ENCODE results near the gene FAM217B. TPM values are rescaled to one million over a fixed set of nuclear protein-coding genes. Genes with fewer than 3 reads are reported as not detected.

FAM217B gene
- total RNA-seq, 1 experiment from 2014 or later = 8.1 TPM

DNA sequence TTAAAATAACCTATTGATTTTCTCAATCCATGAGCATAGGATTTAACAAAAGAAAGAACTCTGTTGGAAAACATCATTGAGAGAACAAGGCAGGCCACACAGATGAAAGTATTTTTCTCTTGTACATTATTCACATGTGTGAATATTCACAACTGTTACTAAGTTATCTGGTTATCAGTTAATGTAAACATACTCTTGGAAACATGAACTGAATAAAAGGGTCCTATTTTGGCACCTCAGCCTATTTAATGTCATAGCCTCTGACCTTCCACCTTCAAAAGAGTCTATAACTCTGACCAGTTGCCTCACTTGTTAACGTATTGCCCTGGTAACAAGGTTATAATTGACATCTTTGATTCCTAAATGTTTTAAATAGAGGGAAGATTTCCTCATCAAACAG lies 14.8 kb upstream of the FAM217B start:
- no peak overlapping the region for H3K27ac ChIP-seq (ENCODE audit: low read depth, low read length)

More for the DNA sequence above, 14.8 kb upstream of the FAM217B start:
- H3K9ac ChIP-seq (ENCODE audit: low read length) = no peak overlapping the region
- H3K79me2 ChIP-seq (ENCODE audit: insufficient read depth, low read length) = no peaks in the 10 kb centered on the region
- no peaks in the 10 kb centered on the region for H3K9me2 ChIP-seq (ENCODE audit: insufficient read depth)
- H4K20me1 ChIP-seq (ENCODE audit: insufficient read depth) = no peaks in the 10 kb centered on the region
- intact Hi-C loops (cut with micrococcal nuclease) = no loop called here
- no TSS peak for BruUV-seq (replicated peaks)
- H3K36me3 ChIP-seq (ENCODE audit: control insufficient read depth in 1 of 2, insufficient read depth in 2 of 2, low read length in 2 of 2) = no peaks in the 10 kb centered on the region
- ChIA-PET RAD21 (ENCODE audit: low non-redundant PET in 1 of 2, low total read pairs in 2 of 2, uncharacterized antibody in 2 of 2, unreplicated experiment in 2 of 2) (no interaction called here), POLR2A (no interaction called here), CTCF (interaction anchor here (1.0 kb wide), 1 partner anchor 9 kb away, joined by 3 read pairs; the partner anchor contains the start of gene SYCP2)
- H3K4me3 ChIP-seq (replicated peaks in 1 of 2; ENCODE audit: low read depth in 1 of 2, low read length in 2 of 2) = no peak overlapping the region
- ATAC-seq (no peak), DNase-seq (ENCODE audit: low read depth, low spot score) (no peak)
- peaks cover 36% of the 10 kb centered on the region for H3K27me3 ChIP-seq (ENCODE audit: insufficient read depth, low read length)
- no peak overlapping the region for H2AFZ ChIP-seq (ENCODE audit: low read depth, low read length, poor library complexity, severe bottlenecking)
- no peaks in the 10 kb centered on the region for H3K9me3 ChIP-seq (ENCODE audit: control insufficient read depth in 1 of 2, insufficient read depth in 1 of 2, low read depth in 1 of 2, low read length in 2 of 2)
- TF ChIP-seq EZH2phosphoT487 (IDR thresholded peaks at IDR 0.05; ENCODE audit: borderline replicate concordance) = no peak
- no peak for TF ChIP-seq CEBPB (IDR thresholded peaks at IDR 0.05; ENCODE audit: low read depth)
- TF ChIP-seq, protein P1, sequence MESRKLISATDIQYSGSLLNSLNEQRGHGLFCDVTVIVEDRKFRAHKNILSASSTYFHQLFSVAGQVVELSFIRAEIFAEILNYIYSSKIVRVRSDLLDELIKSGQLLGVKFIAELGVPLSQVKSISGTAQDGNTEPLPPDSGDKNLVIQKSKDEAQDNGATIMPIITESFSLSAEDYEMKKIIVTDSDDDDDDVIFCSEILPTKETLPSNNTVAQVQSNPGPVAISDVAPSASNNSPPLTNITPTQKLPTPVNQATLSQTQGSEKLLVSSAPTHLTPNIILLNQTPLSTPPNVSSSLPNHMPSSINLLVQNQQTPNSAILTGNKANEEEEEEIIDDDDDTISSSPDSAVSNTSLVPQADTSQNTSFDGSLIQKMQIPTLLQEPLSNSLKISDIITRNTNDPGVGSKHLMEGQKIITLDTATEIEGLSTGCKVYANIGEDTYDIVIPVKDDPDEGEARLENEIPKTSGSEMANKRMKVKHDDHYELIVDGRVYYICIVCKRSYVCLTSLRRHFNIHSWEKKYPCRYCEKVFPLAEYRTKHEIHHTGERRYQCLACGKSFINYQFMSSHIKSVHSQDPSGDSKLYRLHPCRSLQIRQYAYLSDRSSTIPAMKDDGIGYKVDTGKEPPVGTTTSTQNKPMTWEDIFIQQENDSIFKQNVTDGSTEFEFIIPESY (IDR thresholded peaks at IDR 0.05; ENCODE audit: extremely low read depth, insufficient replicate concordance, low read length) = no peak
- TF ChIP-seq SRF (IDR thresholded peaks at IDR 0.05; ENCODE audit: low read depth) = no peak
- TF ChIP-seq JUND (IDR thresholded peaks at IDR 0.05) = no peak
- no peak for TF ChIP-seq ZNF274 (IDR thresholded peaks at IDR 0.05; ENCODE audit: low read depth, low read length)
- TF ChIP-seq SIN3A (IDR thresholded peaks at IDR 0.05; ENCODE audit: low read depth) = no peak
- no peak for TF ChIP-seq TCF7L2 (IDR thresholded peaks at IDR 0.05; ENCODE audit: borderline replicate concordance, extremely low read depth, insufficient read depth, insufficient read length)
- TF ChIP-seq, protein P2, sequence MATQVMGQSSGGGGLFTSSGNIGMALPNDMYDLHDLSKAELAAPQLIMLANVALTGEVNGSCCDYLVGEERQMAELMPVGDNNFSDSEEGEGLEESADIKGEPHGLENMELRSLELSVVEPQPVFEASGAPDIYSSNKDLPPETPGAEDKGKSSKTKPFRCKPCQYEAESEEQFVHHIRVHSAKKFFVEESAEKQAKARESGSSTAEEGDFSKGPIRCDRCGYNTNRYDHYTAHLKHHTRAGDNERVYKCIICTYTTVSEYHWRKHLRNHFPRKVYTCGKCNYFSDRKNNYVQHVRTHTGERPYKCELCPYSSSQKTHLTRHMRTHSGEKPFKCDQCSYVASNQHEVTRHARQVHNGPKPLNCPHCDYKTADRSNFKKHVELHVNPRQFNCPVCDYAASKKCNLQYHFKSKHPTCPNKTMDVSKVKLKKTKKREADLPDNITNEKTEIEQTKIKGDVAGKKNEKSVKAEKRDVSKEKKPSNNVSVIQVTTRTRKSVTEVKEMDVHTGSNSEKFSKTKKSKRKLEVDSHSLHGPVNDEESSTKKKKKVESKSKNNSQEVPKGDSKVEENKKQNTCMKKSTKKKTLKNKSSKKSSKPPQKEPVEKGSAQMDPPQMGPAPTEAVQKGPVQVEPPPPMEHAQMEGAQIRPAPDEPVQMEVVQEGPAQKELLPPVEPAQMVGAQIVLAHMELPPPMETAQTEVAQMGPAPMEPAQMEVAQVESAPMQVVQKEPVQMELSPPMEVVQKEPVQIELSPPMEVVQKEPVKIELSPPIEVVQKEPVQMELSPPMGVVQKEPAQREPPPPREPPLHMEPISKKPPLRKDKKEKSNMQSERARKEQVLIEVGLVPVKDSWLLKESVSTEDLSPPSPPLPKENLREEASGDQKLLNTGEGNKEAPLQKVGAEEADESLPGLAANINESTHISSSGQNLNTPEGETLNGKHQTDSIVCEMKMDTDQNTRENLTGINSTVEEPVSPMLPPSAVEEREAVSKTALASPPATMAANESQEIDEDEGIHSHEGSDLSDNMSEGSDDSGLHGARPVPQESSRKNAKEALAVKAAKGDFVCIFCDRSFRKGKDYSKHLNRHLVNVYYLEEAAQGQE (IDR thresholded peaks at IDR 0.05; ENCODE audit: low read depth) = no peak
- TF ChIP-seq EZH2 (IDR thresholded peaks at IDR 0.05) = no peak
- TF ChIP-seq ZFX (IDR thresholded peaks at IDR 0.05) = no peak
- H3K4me2 ChIP-seq (ENCODE audit: low read length) = no peak overlapping the region
- no peaks in the 10 kb centered on the region; a peak in 1 of 4 replicates for H3K4me1 ChIP-seq (ENCODE audit: control insufficient read depth in 1 of 2, insufficient read depth in 2 of 2, low read length in 2 of 2)

Data from HCT116 (cell line).